LNCAP (cell line): ENCODE measurements around the gene CCDC92B.

ENCODE experiments used
- CTCF ChIP-seq: fragments of 450-650 bp; IDR thresholded peaks from 2 replicates; pipeline ENCODE4 v1.5.1; 2017; ENCODE audit warnings: mild to moderate bottlenecking

The CCDC92B gene

GRCh38 chr17:2737693-2738092 lies 11.8 kb downstream of the CCDC92B start:
- no peak for TF ChIP-seq CTCF

GRCh38 chr17:2736956-2737355 lies 12.5 kb downstream of the CCDC92B start:
- TF ChIP-seq CTCF: no peak

DNA sequence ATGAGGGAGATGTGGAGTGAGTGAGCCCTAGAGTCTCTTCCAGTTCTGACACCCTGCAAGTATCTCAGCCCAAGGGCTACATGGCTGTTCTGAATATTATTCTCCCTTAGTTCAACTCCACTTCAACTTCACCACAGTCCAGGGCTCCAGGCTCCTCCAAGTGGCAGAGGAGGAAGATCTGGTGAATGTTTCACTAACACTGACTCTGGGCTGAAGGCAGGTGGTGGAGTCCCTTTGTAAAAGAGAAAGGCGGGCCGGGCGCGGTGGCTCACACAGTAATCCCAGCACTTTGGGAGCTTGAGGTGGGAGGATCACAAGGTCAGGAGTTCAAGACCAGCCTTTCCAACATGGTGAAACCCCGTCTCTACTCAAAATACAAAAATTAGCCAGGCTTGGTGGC lies 13.6 kb downstream of the CCDC92B start:
- no peak for TF ChIP-seq CTCF

DNA sequence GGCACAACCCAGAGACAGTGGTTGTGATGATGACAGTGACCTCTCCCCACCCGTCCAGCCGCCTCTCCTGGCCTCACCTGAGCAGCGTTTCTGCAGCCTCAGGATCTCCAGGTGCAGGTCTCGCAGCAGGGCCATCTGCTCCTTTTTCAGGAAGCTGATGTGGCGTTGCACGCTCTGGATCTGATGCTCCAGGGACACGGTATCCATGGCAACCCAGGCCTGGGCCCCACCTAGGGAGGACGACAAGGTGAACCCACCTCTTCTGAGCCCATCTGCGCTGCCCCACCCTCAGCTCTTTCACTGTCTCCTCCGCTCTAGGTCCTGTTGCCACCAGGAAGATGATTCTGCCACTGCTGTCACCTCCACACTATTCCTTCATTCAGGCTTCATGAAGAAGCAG lies 14.5 kb downstream of the CCDC92B start:
- TF ChIP-seq CTCF: no peak

DNA sequence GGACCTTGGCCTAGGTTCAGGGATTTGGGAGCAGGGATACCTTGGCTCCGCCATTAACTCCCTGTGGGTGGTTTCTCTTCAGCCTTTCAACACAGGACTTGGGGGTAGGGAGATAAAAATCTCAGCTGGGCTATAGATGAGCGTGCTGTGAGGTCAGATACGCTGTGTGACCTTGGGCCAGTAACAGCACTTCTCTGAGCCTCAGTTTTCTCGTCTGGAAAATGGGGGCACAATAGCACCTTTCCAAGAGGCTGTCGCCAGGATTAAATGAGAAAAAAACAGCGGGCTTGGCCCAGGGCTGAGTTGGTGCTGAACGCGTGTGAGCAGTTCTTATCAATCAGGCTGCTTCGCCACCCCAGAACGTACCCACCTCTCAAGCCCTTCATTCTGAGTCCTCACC lies 17.6 kb downstream of the CCDC92B start:
- TF ChIP-seq CTCF: no peak

GRCh38 chr17:2730764-2731353 lies 18.6 kb downstream of the CCDC92B start:
- TF ChIP-seq CTCF: no peak

DNA sequence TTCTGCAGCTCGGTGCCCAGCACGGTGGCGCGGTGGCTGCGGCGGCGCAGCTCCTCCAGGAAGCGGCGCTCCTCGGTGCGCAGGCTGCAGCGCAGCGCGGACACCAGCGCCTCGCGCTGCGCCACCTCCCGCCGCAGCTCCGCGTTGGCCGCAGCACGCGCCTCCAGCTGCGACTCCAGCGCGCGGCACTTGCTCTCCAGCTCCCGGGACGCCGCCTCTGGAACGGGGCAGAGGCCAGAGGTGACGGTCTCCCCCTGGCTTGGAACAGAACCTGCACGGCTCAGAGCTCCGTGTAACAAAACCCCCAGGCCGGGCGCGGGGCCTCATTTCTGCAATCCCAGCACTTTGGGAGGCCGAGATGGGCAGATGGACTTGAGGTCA lies 24.7 kb downstream of the CCDC92B start:
- peak; percentile 36 for TF ChIP-seq CTCF
